GM18498 (cell line): ENCODE data around the gene LYL1.
A peak's percentile ranks its signal among the peaks of the same experiment; 100 is the strongest.

Experiments used
- ATAC-seq: cut with Tn5 transposase; IDR thresholded peaks from one replicate; pipeline ENCODE4 v1.9.1; 2021; ENCODE audit warnings: mild to moderate bottlenecking, moderate library complexity; ENCODE audit not compliant: unreplicated experiment

The LYL1 gene

GRCh38 chr19:13094771-13095392, 7.8 kb downstream of the LYL1 start:
- no peak for ATAC-seq

- ATAC-seq: no peak
These were observed 8.6 kb downstream of the LYL1 start for GRCh38 chr19:13094106-13094504.

GRCh38 chr19:13093407-13094105, 9.1 kb downstream of the LYL1 start:
- ATAC-seq: peak; percentile 46

GRCh38 chr19:13092606-13093235, 9.9 kb downstream of the LYL1 start:
- no peak for ATAC-seq

GRCh38 chr19:13092158-13092543, 10.5 kb downstream of the LYL1 start:
- no peak for ATAC-seq

GRCh38 chr19:13091400-13092157, 11.1 kb downstream of the LYL1 start:
- no peak for ATAC-seq

GRCh38 chr19:13090511-13091231, 12.0 kb downstream of the LYL1 start:
- no peak for ATAC-seq

- no peak for ATAC-seq
These were observed 12.7 kb downstream of the LYL1 start for GRCh38 chr19:13089857-13090507.

GRCh38 chr19:13089139-13089856, 13.4 kb downstream of the LYL1 start:
- ATAC-seq: no peak

- no peak for ATAC-seq
These were observed 14.7 kb downstream of the LYL1 start for GRCh38 chr19:13087795-13088537.

- no peak for ATAC-seq
These were observed 15.4 kb downstream of the LYL1 start for GRCh38 chr19:13087295-13087694.

GRCh38 chr19:13086341-13086740, 16.3 kb downstream of the LYL1 start:
- ATAC-seq: no peak

- no peak for ATAC-seq
These were observed 17.0 kb downstream of the LYL1 start for GRCh38 chr19:13085666-13086065.

- ATAC-seq: no peak
These were observed 19.0 kb downstream of the LYL1 start for GRCh38 chr19:13083627-13084026.

GRCh38 chr19:13083008-13083404, 19.7 kb downstream of the LYL1 start:
- ATAC-seq: no peak

- ATAC-seq: no peak
These were observed 20.3 kb downstream of the LYL1 start for GRCh38 chr19:13082192-13083007.

GRCh38 chr19:13079542-13079986, 23.1 kb downstream of the LYL1 start:
- no peak for ATAC-seq

- no peak for ATAC-seq
These were observed 23.6 kb downstream of the LYL1 start for GRCh38 chr19:13078897-13079541.
